IPS-18c (cell line): Measurements from ENCODE around the gene PPP3R1.

ENCODE experiments used
- H3K4me3 ChIP-seq: 2 replicates; pipeline ENCODE4 v1.7.0; 2013; ENCODE audit warnings: low read depth, mild to moderate bottlenecking, low read length, moderate library complexity; ENCODE audit not compliant: insufficient read depth
- H3K9me3 ChIP-seq: one replicate; pipeline ENCODE4 v1.6.1; 2013; ENCODE audit warnings: mild to moderate bottlenecking, low read length, moderate library complexity; ENCODE audit not compliant: control insufficient read depth, insufficient read depth

The PPP3R1 gene

GRCh38 chr2:68141875-68142274 is 110.5 kb downstream of the PPP3R1 start:
- H3K4me3 ChIP-seq: no peak overlapping the region
- no peaks in the 10 kb centered on the region for H3K9me3 ChIP-seq

DNA sequence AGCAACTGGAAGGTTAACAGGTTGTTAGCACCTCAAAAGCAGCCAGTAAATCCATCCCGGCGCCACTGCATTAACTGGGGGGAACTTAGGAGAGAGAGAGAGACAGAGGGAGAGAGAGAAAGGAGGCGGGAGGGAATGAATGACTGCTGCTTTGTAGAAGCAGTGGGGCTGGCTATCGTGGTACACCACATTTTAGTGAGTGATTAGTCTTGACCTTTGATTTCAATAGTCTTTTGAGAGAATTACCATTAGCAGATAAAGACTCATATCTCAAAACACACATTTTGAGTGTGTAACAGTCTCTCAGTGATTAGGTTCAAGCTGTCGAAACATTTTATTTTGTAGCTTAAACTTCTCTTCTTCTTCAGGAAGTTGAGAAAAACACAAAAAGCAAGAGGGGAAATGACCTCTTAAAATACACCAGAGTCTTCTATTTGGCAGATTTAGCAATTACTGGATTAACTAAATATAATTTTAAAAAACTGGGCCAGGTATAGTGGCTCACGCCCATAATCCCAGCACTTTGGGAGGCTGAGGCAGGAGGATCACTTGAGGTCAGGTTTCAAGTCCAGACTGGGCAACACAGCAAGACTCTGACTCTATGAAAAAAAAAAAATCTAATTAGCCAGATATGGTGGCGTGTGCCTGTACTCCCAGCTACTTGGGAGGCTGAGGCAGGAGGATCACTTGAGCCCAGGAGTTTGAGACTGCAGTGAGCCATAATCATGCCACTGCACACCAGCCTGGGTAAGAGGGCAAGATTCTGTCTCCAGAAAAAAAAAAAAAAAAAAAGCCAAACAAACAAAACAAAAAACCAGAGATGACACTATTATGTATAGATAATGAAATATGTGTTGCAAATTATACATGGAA is 116.6 kb downstream of the PPP3R1 start:
- H3K4me3 ChIP-seq: no peak overlapping the region
- no peaks in the 10 kb centered on the region for H3K9me3 ChIP-seq

DNA sequence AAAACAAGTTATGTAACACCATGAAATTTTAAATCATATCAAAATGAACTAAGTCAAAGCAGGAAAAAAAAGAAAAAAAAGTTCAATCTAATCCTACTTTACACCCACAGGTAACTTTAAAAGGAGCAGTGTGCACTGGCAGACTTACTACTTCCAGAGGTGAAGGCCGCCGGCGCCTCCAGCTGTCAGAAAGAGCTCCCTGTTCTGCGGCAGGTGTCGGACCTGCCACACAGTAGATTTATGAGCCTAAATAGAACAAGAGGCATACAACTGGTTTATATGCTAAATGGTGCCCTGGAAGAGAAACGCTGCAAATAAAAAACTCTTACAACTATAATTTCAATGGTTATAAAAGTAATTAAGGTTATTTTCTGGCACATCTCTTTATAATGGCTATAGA is 117.8 kb downstream of the PPP3R1 start:
- Histone ChIP-seq H3K4me3 (no peak overlapping the region), H3K9me3 (no peaks in the 10 kb centered on the region)

DNA sequence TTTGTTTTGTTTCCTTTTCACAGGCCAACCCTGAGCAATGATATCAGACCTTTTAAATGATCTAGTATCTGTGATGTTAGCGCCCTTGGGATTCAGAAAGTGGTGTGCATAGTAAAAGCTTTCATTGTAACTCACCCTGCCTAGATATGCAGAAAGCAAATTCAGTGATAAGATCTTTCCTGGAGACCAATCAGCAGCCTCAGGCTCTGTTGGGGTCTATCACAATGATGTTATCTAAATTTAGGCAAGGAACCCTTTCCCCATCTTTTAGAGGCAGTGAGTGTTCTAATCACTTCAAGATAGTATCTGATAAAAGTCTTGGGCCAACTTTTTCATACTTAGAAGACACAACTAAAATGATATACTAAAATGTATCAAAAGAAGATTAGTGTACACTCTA is 118.2 kb downstream of the PPP3R1 start:
- no peaks in the 10 kb centered on the region for H3K9me3 ChIP-seq
- H3K4me3 ChIP-seq: no peak overlapping the region
